Measurements from ENCODE around the gene ELOVL1. TPM values are rescaled to one million over a fixed set of nuclear protein-coding genes. Genes with fewer than 3 reads are reported as not detected.

ELOVL1 gene
- total and polyA plus RNA-seq, 2 of the 13 experiments (the other 11 are each of a cell fraction or from before 2014, with no cell fraction given): 55.2 to 77.4 TPM

DNA sequence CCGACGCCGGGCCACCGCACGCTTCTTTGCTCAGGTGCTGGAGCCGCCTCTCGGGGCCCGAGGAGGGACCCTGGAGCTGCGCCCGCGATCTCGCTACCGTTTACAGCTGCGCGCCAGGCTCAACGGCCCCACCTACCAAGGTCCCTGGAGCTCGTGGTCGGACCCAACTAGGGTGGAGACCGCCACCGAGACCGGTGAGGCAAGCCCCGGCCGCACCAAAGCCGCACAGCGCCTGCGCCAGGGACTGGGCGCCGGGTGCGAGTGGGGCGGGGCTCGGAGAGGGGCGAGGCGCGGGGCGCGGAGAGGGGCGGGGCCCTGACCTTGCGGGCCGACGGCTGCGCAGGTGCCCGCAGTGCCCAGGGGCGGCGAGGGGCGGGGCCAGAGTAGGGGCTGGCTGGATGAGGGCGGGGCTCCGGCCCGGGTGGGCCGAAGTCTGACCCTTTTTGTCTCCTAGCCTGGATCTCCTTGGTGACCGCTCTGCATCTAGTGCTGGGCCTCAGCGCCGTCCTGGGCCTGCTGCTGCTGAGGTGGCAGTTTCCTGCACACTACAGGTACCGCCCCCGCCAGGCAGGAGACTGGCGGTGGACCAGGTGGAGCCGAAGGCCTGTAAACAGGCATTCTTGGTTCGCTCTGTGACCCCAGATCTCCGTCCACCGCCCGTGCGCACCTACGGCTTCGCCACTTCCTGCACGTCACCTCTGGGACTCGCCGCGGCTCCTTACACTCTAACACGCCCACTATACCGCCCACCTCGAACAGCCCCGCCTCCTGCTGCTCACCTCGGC lies 18.8 kb downstream of the ELOVL1 start (continued):
- TF ChIP-seq NFE2L1 (CRISPR knock-in tag; IDR thresholded peaks at IDR 0.05; ENCODE audit: borderline replicate concordance) (0 out of 2 replicates have a peak, but pooled peaks have one; percentile 15), TFDP1 (CRISPR knock-in tag; IDR thresholded peaks at IDR 0.05; ENCODE audit: borderline replicate concordance) (peak; percentile 86; the same call in 1 of the 2 replicates), MED1 (CRISPR knock-in tag; IDR thresholded peaks at IDR 0.05) (peak; percentile 21; the same call in 1 of the 2 replicates), THYN1 (CRISPR knock-in tag; IDR thresholded peaks at IDR 0.05; ENCODE audit: borderline replicate concordance, low read depth) (no peak), DMTF1 (CRISPR knock-in tag; IDR thresholded peaks at IDR 0.05) (0 out of 2 replicates have a peak, but pooled peaks have one; percentile 66), ZKSCAN5 (CRISPR knock-in tag; IDR thresholded peaks at IDR 0.05) (no peak), TRAFD1 (CRISPR knock-in tag; IDR thresholded peaks at IDR 0.05; ENCODE audit: borderline replicate concordance) (no peak), ZNF761 (CRISPR knock-in tag; conservative IDR thresholded peaks at IDR 0.05) (peak; percentile 93), ZSCAN9 (CRISPR knock-in tag; IDR thresholded peaks at IDR 0.05; ENCODE audit: borderline replicate concordance) (no peak), MAFK (conservative IDR thresholded peaks at IDR 0.05 in 1 of 2, IDR thresholded peaks at IDR 0.05 in 1 of 2; ENCODE audit: low read length in 2 of 2) (peak; percentile 68 to 85), GATAD2A (CRISPR knock-in tag; IDR thresholded peaks at IDR 0.05) (0 out of 2 replicates have a peak, but pooled peaks have one; percentile 18), RFX1 (IDR thresholded peaks at IDR 0.05) (no peak; the same call in 1 of the 2 replicates), TBL1XR1 (IDR thresholded peaks at IDR 0.05; ENCODE audit: borderline replicate concordance, low read length, partially characterized antibody) (no peak), KLF12 (CRISPR knock-in tag; IDR thresholded peaks at IDR 0.05; ENCODE audit: borderline replicate concordance) (peak; percentile 84), HCFC1 (IDR thresholded peaks at IDR 0.05; ENCODE audit: low read depth, low read length) (no peak), SIN3B (IDR thresholded peaks at IDR 0.05; ENCODE audit: low read length) (peak; percentile 20; the same call in 1 of the 2 replicates), CENPBD1 (CRISPR knock-in tag; IDR thresholded peaks at IDR 0.05; ENCODE audit: borderline replicate concordance, low read depth) (no peak), ZBTB21 (CRISPR knock-in tag; IDR thresholded peaks at IDR 0.05) (0 out of 2 replicates have a peak, but pooled peaks have one; percentile 31), ZNF382 (CRISPR knock-in tag; IDR thresholded peaks at IDR 0.05; ENCODE audit: borderline replicate concordance) (no peak)
- TF ChIP-seq, protein P1, sequence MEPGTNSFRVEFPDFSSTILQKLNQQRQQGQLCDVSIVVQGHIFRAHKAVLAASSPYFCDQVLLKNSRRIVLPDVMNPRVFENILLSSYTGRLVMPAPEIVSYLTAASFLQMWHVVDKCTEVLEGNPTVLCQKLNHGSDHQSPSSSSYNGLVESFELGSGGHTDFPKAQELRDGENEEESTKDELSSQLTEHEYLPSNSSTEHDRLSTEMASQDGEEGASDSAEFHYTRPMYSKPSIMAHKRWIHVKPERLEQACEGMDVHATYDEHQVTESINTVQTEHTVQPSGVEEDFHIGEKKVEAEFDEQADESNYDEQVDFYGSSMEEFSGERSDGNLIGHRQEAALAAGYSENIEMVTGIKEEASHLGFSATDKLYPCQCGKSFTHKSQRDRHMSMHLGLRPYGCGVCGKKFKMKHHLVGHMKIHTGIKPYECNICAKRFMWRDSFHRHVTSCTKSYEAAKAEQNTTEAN (CRISPR knock-in tag; conservative IDR thresholded peaks at IDR 0.05): peak; percentile 82
- TF ChIP-seq, protein P2, sequence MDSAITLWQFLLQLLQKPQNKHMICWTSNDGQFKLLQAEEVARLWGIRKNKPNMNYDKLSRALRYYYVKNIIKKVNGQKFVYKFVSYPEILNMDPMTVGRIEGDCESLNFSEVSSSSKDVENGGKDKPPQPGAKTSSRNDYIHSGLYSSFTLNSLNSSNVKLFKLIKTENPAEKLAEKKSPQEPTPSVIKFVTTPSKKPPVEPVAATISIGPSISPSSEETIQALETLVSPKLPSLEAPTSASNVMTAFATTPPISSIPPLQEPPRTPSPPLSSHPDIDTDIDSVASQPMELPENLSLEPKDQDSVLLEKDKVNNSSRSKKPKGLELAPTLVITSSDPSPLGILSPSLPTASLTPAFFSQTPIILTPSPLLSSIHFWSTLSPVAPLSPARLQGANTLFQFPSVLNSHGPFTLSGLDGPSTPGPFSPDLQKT (CRISPR knock-in tag; IDR thresholded peaks at IDR 0.05; ENCODE audit: borderline replicate concordance): no peak
